ENCODE data around the gene ZNF335.

The ZNF335 gene

GRCh38 chr20:45959956-45960630, 11.9 kb downstream of the ZNF335 start:
- TF ChIP-seq YY1 (IDR thresholded peaks at IDR 0.05; ENCODE audit: low read depth), result no peak
- TF ChIP-seq CEBPB (IDR thresholded peaks at IDR 0.05), result no peak
- TF ChIP-seq FOXM1 (IDR thresholded peaks at IDR 0.05; ENCODE audit: borderline replicate concordance, low read depth), result no peak
- TF ChIP-seq USF1 (IDR thresholded peaks at IDR 0.05), result no peak
- TF ChIP-seq REST (IDR thresholded peaks at IDR 0.05; ENCODE audit: low read depth), result no peak
- no peak for TF ChIP-seq TEAD4 (IDR thresholded peaks at IDR 0.05)
- TF ChIP-seq TCF12 (IDR thresholded peaks at IDR 0.05; ENCODE audit: low read depth), result no peak
- TF ChIP-seq RAD21 (IDR thresholded peaks at IDR 0.05; ENCODE audit: low read depth), result no peak
- no peak for TF ChIP-seq MAX (IDR thresholded peaks at IDR 0.05)
- TF ChIP-seq NFIC (IDR thresholded peaks at IDR 0.05), result no peak
- TF ChIP-seq TAF1 (IDR thresholded peaks at IDR 0.05; ENCODE audit: low read depth), result no peak
- no peak for TF ChIP-seq EP300 (IDR thresholded peaks at IDR 0.05; ENCODE audit: borderline replicate concordance)
- TF ChIP-seq ZBTB7A (IDR thresholded peaks at IDR 0.05; ENCODE audit: low read depth), result no peak
- no peak for TF ChIP-seq EGR1 (IDR thresholded peaks at IDR 0.05)

- TF ChIP-seq TCF12 (IDR thresholded peaks at IDR 0.05; ENCODE audit: low read depth), result no peak
- TF ChIP-seq REST (IDR thresholded peaks at IDR 0.05; ENCODE audit: low read depth), result no peak
- TF ChIP-seq EGR1 (IDR thresholded peaks at IDR 0.05), result no peak
- TF ChIP-seq RAD21 (IDR thresholded peaks at IDR 0.05; ENCODE audit: low read depth), result no peak
- TF ChIP-seq USF1 (IDR thresholded peaks at IDR 0.05), result no peak
- no peak for TF ChIP-seq FOXM1 (IDR thresholded peaks at IDR 0.05; ENCODE audit: borderline replicate concordance, low read depth)
- TF ChIP-seq CREB1 (IDR thresholded peaks at IDR 0.05; ENCODE audit: low read depth), result no peak
Observed at GRCh38 chr20:45959126-45959525, 12.9 kb downstream of the ZNF335 start.

GRCh38 chr20:45958593-45958992, 13.4 kb downstream of the ZNF335 start:
- TF ChIP-seq REST (IDR thresholded peaks at IDR 0.05; ENCODE audit: low read depth) (no peak), NFIC (IDR thresholded peaks at IDR 0.05) (no peak), TEAD4 (IDR thresholded peaks at IDR 0.05) (no peak), RAD21 (IDR thresholded peaks at IDR 0.05; ENCODE audit: low read depth) (no peak), TCF12 (IDR thresholded peaks at IDR 0.05; ENCODE audit: low read depth) (no peak), EGR1 (IDR thresholded peaks at IDR 0.05) (no peak), FOXM1 (IDR thresholded peaks at IDR 0.05; ENCODE audit: borderline replicate concordance, low read depth) (no peak), CEBPB (IDR thresholded peaks at IDR 0.05) (no peak), EP300 (IDR thresholded peaks at IDR 0.05; ENCODE audit: borderline replicate concordance) (no peak), TAF1 (IDR thresholded peaks at IDR 0.05; ENCODE audit: low read depth) (no peak), MAX (IDR thresholded peaks at IDR 0.05) (no peak), ZBTB7A (IDR thresholded peaks at IDR 0.05; ENCODE audit: low read depth) (no peak), USF1 (IDR thresholded peaks at IDR 0.05) (no peak), CREB1 (IDR thresholded peaks at IDR 0.05; ENCODE audit: low read depth) (no peak), YY1 (IDR thresholded peaks at IDR 0.05; ENCODE audit: low read depth) (no peak)

Measured in Ishikawa (cell line).